Lung (tissue), 12 donors: ENCODE measurements around the gene LARP4B. TPM values are rescaled to one million over a fixed set of nuclear protein-coding genes. Genes with fewer than 3 reads are reported as not detected.

ENCODE experiments used
- ATAC-seq: fragments of 200-7000 bp; cut with Tn5 transposase; one replicate; pipeline ENCODE4 v1.9.1; 2020; ENCODE audit warnings: moderate number of reproducible peaks; ENCODE audit not compliant: insufficient read depth, low FRiP score
- DNase-seq, 3 donors: peaks; one replicate each; pipeline ENCODE4 v3.0.0-alpha.2; 2013 to 2017
- H3K27ac ChIP-seq, 2 donors: one replicate each; pipeline ENCODE4 v1.5.1; 2013; ENCODE audit warnings: mild to moderate bottlenecking in 2 of 2, moderate library complexity in 2 of 2, control low read depth in 1 of 2, inconsistent platforms in 1 of 2, low read depth in 1 of 2, low read length in 1 of 2
- H3K27me3 ChIP-seq, 3 donors: one replicate each; pipeline ENCODE4 v1.5.1; 2013; ENCODE audit warnings: low read length in 2 of 3; ENCODE audit not compliant: control insufficient read depth in 3 of 3, insufficient read depth in 3 of 3
- H3K36me3 ChIP-seq, 4 donors: one replicate each; pipeline ENCODE4 v1.5.1; 2013; ENCODE audit warnings: low read length in 4 of 4, mild to moderate bottlenecking in 1 of 4, moderate library complexity in 1 of 4; ENCODE audit not compliant: control insufficient read depth in 4 of 4, insufficient read depth in 4 of 4
- H3K4me1 ChIP-seq, 5 donors: one replicate each; pipeline ENCODE4 v1.5.1; 2013; ENCODE audit warnings: low read length in 5 of 5, mild to moderate bottlenecking in 2 of 5, moderate library complexity in 1 of 5; ENCODE audit not compliant: control insufficient read depth in 5 of 5, insufficient read depth in 5 of 5
- H3K4me3 ChIP-seq: one replicate; pipeline ENCODE4 v1.5.1; 2013; ENCODE audit warnings: mild to moderate bottlenecking, control low read depth, moderate library complexity
- H3K9ac ChIP-seq, 2 donors: one replicate each; pipeline ENCODE4 v1.5.1; 2013; ENCODE audit warnings: low read length in 2 of 2, control low read depth in 1 of 2; ENCODE audit not compliant: insufficient read depth in 1 of 2
- H3K9me3 ChIP-seq, 4 donors: one replicate each; pipeline ENCODE4 v1.5.1; 2013; ENCODE audit warnings: low read length in 3 of 4, mild to moderate bottlenecking in 1 of 4, moderate library complexity in 1 of 4; ENCODE audit not compliant: control insufficient read depth in 4 of 4, insufficient read depth in 3 of 4
- WGBS, 2 donors: extraction: QIAGEN DNeasy Blood & Tissue Kit; methylation state at CpG; one replicate each; pipeline ENCODE4 v1.1.7; 2013; 5-methylcytosine and 5-hydroxymethylcytosine counted together
- polyA plus RNA-seq, 2 donors: library from polyadenylated mRNA; stranded (reverse); fragments of 200-250 nt; gene quantifications; one replicate each; pipeline ENCODE4 v1.2.1, GENCODE V29; 2013
- total RNA-seq, 2 donors: library from RNA; depleted of rRNA in 1 of 2; stranded (reverse); fragments of >200 nt in 1 of 2; gene quantifications; one replicate each; pipeline ENCODE4 v1.2.1, GENCODE V29; 2014 to 2021
- TF ChIP-seq, protein P1 (sequence below): IDR thresholded peaks from 2 replicates; pipeline ENCODE4 v1.5.1; 2012; ENCODE audit warnings: mild to moderate bottlenecking; ENCODE audit errors: control extremely low read depth, extremely low read depth
- donor health status: control.
- donor health status: control.
- donor health status: Bipolar disorder and iron deficiency.
- donor health status: healthy.
- donor health status: DM: yes; HTN: yes; CAD: no.

LARP4B gene
- total and polyA plus RNA-seq, 4 donors = 24.7 to 133 (median 66.9) TPM

DNA sequence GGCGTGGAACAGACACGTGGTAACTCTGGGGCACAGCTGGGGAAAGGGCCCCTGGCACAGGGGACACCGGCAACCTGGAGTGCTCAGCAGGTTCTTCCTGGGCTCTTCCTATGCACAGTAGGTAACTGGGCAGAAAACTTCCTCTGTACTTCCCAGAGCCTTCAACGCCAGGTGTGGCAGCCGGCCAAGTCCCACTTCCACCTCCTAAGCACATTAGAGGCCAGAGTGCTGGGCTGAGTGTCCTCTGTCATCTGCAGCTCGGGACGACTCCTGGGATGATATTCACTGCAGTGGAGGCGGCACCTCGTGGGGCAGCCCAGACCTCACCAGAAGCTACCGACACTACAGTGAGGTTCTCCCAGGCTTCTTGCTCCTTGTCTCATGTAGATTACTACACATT lies 114.5 kb downstream of the LARP4B start:
- ATAC-seq (peak; percentile 50), DNase-seq (no peak)
- Histone ChIP-seq H3K9me3 (no peaks in the 10 kb centered on the region), H3K27me3 (no peaks in the 10 kb centered on the region), H3K4me3 (no peak overlapping the region), H3K9ac (no peak overlapping the region), H3K27ac (peak overlapping the region in 1 of 2 donors; percentile 76), H3K4me1 (peaks cover 0 to 14% (median 0%) of the 10 kb centered on the region in 5 donors), H3K36me3 (peaks cover 14 to 63% (median 44%) of the 10 kb centered on the region in 4 donors)
- TF ChIP-seq, protein P1, sequence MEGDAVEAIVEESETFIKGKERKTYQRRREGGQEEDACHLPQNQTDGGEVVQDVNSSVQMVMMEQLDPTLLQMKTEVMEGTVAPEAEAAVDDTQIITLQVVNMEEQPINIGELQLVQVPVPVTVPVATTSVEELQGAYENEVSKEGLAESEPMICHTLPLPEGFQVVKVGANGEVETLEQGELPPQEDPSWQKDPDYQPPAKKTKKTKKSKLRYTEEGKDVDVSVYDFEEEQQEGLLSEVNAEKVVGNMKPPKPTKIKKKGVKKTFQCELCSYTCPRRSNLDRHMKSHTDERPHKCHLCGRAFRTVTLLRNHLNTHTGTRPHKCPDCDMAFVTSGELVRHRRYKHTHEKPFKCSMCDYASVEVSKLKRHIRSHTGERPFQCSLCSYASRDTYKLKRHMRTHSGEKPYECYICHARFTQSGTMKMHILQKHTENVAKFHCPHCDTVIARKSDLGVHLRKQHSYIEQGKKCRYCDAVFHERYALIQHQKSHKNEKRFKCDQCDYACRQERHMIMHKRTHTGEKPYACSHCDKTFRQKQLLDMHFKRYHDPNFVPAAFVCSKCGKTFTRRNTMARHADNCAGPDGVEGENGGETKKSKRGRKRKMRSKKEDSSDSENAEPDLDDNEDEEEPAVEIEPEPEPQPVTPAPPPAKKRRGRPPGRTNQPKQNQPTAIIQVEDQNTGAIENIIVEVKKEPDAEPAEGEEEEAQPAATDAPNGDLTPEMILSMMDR = no peak
- 68 to 75% methylated on average over 10 of the region's 10 CpGs for WGBS, 2 donors

GRCh38 chr10:816091-816477 lies 115.4 kb downstream of the LARP4B start:
- Histone ChIP-seq H3K27ac (no peak overlapping the region), H3K9me3 (no peaks in the 10 kb centered on the region), H3K9ac (no peak overlapping the region), H3K4me3 (no peak overlapping the region), H3K27me3 (no peaks in the 10 kb centered on the region), H3K4me1 (peaks cover 0 to 14% (median 0%) of the 10 kb centered on the region in 5 donors), H3K36me3 (peaks cover 16 to 62% (median 46%) of the 10 kb centered on the region in 4 donors)
- TF ChIP-seq, protein P1 = no peak
- 93 to 95% methylated on average over 6 of the region's 6 CpGs for WGBS, 2 donors
- no peak for ATAC-seq
- no peak for DNase-seq

- TF ChIP-seq, protein P1 = no peak
- no peaks in the 10 kb centered on the region for H3K9me3 ChIP-seq
- no peak overlapping the region for H3K9ac ChIP-seq
- no peak overlapping the region for H3K4me3 ChIP-seq
- DNase-seq (no peak), ATAC-seq (no peak)
- H3K27me3 ChIP-seq = no peaks in the 10 kb centered on the region
- WGBS, 2 donors = 97% methylated on average over 19 of the region's 19 CpGs
- H3K4me1 ChIP-seq = peaks cover 0 to 14% (median 0%) of the 10 kb centered on the region in 5 donors
- peaks cover 12 to 59% (median 43%) of the 10 kb centered on the region in 4 donors for H3K36me3 ChIP-seq
- no peak overlapping the region for H3K27ac ChIP-seq
These were observed 116.0 kb downstream of the LARP4B start for GRCh38 chr10:815338-816090.
